ENCODE results near the gene CYBA. TPM values are rescaled to one million over a fixed set of nuclear protein-coding genes. Genes with fewer than 3 reads are reported as not detected.
A peak's percentile ranks its signal among the peaks of the same experiment; 100 is the strongest.

Gene CYBA
- polyA plus RNA-seq, 2 donors = 58.5 to 67.8 TPM

GRCh38 chr16:88634141-88634993 is 16.5 kb downstream of the CYBA start:
- WGBS, 2 donors = 6 to 21% methylated on average over 68 to 82 of the region's 82 CpGs
- Histone ChIP-seq H3K4me3 (ENCODE audit: low read depth in 1 of 2, low read length in 2 of 2) (peak overlapping the region; percentile 28 to 39), H3K9me3 (ENCODE audit: control insufficient read depth in 2 of 2, insufficient read depth in 1 of 2, low read depth in 1 of 2, low read length in 1 of 2) (no peaks in the 10 kb centered on the region), H3K27me3 (ENCODE audit: control insufficient read depth in 1 of 2, insufficient read depth in 2 of 2, low read length in 2 of 2) (peaks cover 0 to 15% of the 10 kb centered on the region in 2 donors), H3K4me1 (ENCODE audit: control insufficient read depth in 2 of 2, insufficient read depth in 2 of 2, low read length in 1 of 2) (peaks cover 0 to 12% of the 10 kb centered on the region in 2 donors), H3K27ac (ENCODE audit: low read depth in 2 of 2, low read length in 1 of 2) (peak overlapping the region in 1 of 2 donors; percentile 25), H3K36me3 (ENCODE audit: control insufficient read depth in 2 of 2, insufficient read depth in 2 of 2, low read length in 1 of 2) (peaks cover 0 to 26% of the 10 kb centered on the region in 2 donors)

GRCh38 chr16:88633684-88634140 is 17.1 kb downstream of the CYBA start:
- H3K4me3 ChIP-seq (ENCODE audit: low read depth in 1 of 2, low read length in 2 of 2) = peak overlapping the region in 1 of 2 donors; percentile 39
- H3K27me3 ChIP-seq (ENCODE audit: control insufficient read depth in 1 of 2, insufficient read depth in 2 of 2, low read length in 2 of 2) = peaks cover 0 to 9% of the 10 kb centered on the region in 2 donors
- H3K9me3 ChIP-seq (ENCODE audit: control insufficient read depth in 2 of 2, insufficient read depth in 1 of 2, low read depth in 1 of 2, low read length in 1 of 2) = no peaks in the 10 kb centered on the region
- WGBS, 2 donors = 27 to 36% methylated on average over 23 of the region's 23 CpGs
- H3K36me3 ChIP-seq (ENCODE audit: control insufficient read depth in 2 of 2, insufficient read depth in 2 of 2, low read length in 1 of 2) = peaks cover 0 to 27% of the 10 kb centered on the region in 2 donors
- H3K4me1 ChIP-seq (ENCODE audit: control insufficient read depth in 2 of 2, insufficient read depth in 2 of 2, low read length in 1 of 2) = peaks cover 0 to 6% of the 10 kb centered on the region in 2 donors
- H3K27ac ChIP-seq (ENCODE audit: low read depth in 2 of 2, low read length in 1 of 2) = no peak overlapping the region

GRCh38 chr16:88632587-88632930 is 18.3 kb downstream of the CYBA start:
- WGBS, 2 donors = 93% methylated on average over 11 of the region's 11 CpGs
- no peak overlapping the region for H3K4me3 ChIP-seq (ENCODE audit: low read depth in 1 of 2, low read length in 2 of 2)
- H3K27ac ChIP-seq (ENCODE audit: low read depth in 2 of 2, low read length in 1 of 2) = no peak overlapping the region
- H3K36me3 ChIP-seq (ENCODE audit: control insufficient read depth in 2 of 2, insufficient read depth in 2 of 2, low read length in 1 of 2) = peaks cover 0 to 38% of the 10 kb centered on the region in 2 donors
- no peaks in the 10 kb centered on the region for H3K9me3 ChIP-seq (ENCODE audit: control insufficient read depth in 2 of 2, insufficient read depth in 1 of 2, low read depth in 1 of 2, low read length in 1 of 2)
- H3K27me3 ChIP-seq (ENCODE audit: control insufficient read depth in 1 of 2, insufficient read depth in 2 of 2, low read length in 2 of 2) = peaks cover 0 to 8% of the 10 kb centered on the region in 2 donors
- peaks cover 0 to 2% of the 10 kb centered on the region in 2 donors for H3K4me1 ChIP-seq (ENCODE audit: control insufficient read depth in 2 of 2, insufficient read depth in 2 of 2, low read length in 1 of 2)

- H3K4me3 ChIP-seq (ENCODE audit: low read depth in 1 of 2, low read length in 2 of 2) = no peak overlapping the region
- WGBS, 2 donors = 89 to 91% methylated on average over 25 to 30 of the region's 30 CpGs
- H3K36me3 ChIP-seq (ENCODE audit: control insufficient read depth in 2 of 2, insufficient read depth in 2 of 2, low read length in 1 of 2) = peaks cover 0 to 43% of the 10 kb centered on the region in 2 donors
- H3K9me3 ChIP-seq (ENCODE audit: control insufficient read depth in 2 of 2, insufficient read depth in 1 of 2, low read depth in 1 of 2, low read length in 1 of 2) = no peaks in the 10 kb centered on the region
- peaks cover 0 to 2% of the 10 kb centered on the region in 2 donors for H3K4me1 ChIP-seq (ENCODE audit: control insufficient read depth in 2 of 2, insufficient read depth in 2 of 2, low read length in 1 of 2)
- peaks cover 0 to 7% of the 10 kb centered on the region in 2 donors for H3K27me3 ChIP-seq (ENCODE audit: control insufficient read depth in 1 of 2, insufficient read depth in 2 of 2, low read length in 2 of 2)
- H3K27ac ChIP-seq (ENCODE audit: low read depth in 2 of 2, low read length in 1 of 2) = no peak overlapping the region
Measured at GRCh38 chr16:88631920-88632586, 18.8 kb downstream of the CYBA start.

- 75 to 78% methylated on average over 16 of the region's 16 CpGs for WGBS, 2 donors
- Histone ChIP-seq H3K36me3 (ENCODE audit: control insufficient read depth in 2 of 2, insufficient read depth in 2 of 2, low read length in 1 of 2) (peaks cover 0 to 48% of the 10 kb centered on the region in 2 donors), H3K4me1 (ENCODE audit: control insufficient read depth in 2 of 2, insufficient read depth in 2 of 2, low read length in 1 of 2) (peaks cover 0 to 2% of the 10 kb centered on the region in 2 donors)
Measured at GRCh38 chr16:88631384-88631783, 19.5 kb downstream of the CYBA start.

GRCh38 chr16:88630941-88631340 is 19.9 kb downstream of the CYBA start:
- peaks cover 0 to 3% of the 10 kb centered on the region in 2 donors for H3K27me3 ChIP-seq (ENCODE audit: control insufficient read depth in 1 of 2, insufficient read depth in 2 of 2, low read length in 2 of 2)
- peaks cover 0 to 2% of the 10 kb centered on the region in 2 donors for H3K4me1 ChIP-seq (ENCODE audit: control insufficient read depth in 2 of 2, insufficient read depth in 2 of 2, low read length in 1 of 2)
- WGBS, 2 donors = 92 to 93% methylated on average over 23 of the region's 23 CpGs
- no peak overlapping the region for H3K4me3 ChIP-seq (ENCODE audit: low read depth in 1 of 2, low read length in 2 of 2)
- H3K36me3 ChIP-seq (ENCODE audit: control insufficient read depth in 2 of 2, insufficient read depth in 2 of 2, low read length in 1 of 2) = peaks cover 0 to 48% of the 10 kb centered on the region in 2 donors
- H3K27ac ChIP-seq (ENCODE audit: low read depth in 2 of 2, low read length in 1 of 2) = no peak overlapping the region
- no peaks in the 10 kb centered on the region for H3K9me3 ChIP-seq (ENCODE audit: control insufficient read depth in 2 of 2, insufficient read depth in 1 of 2, low read depth in 1 of 2, low read length in 1 of 2)

More at GRCh38 chr16:88631384-88631783, 19.5 kb downstream of the CYBA start:
- Histone ChIP-seq H3K27ac (ENCODE audit: low read depth in 2 of 2, low read length in 1 of 2) (no peak overlapping the region), H3K4me3 (ENCODE audit: low read depth in 1 of 2, low read length in 2 of 2) (no peak overlapping the region), H3K27me3 (ENCODE audit: control insufficient read depth in 1 of 2, insufficient read depth in 2 of 2, low read length in 2 of 2) (peaks cover 0 to 3% of the 10 kb centered on the region in 2 donors), H3K9me3 (ENCODE audit: control insufficient read depth in 2 of 2, insufficient read depth in 1 of 2, low read depth in 1 of 2, low read length in 1 of 2) (no peaks in the 10 kb centered on the region)

- WGBS, 2 donors = 89 to 95% methylated on average over 11 to 12 of the region's 12 CpGs
- no peak overlapping the region for H3K4me3 ChIP-seq (ENCODE audit: low read depth in 1 of 2, low read length in 2 of 2)
Measured at GRCh38 chr16:88630433-88630832, 20.4 kb downstream of the CYBA start.

GRCh38 chr16:88629835-88630234 is 21.0 kb downstream of the CYBA start:
- H3K36me3 ChIP-seq (ENCODE audit: control insufficient read depth in 2 of 2, insufficient read depth in 2 of 2, low read length in 1 of 2) = peaks cover 0 to 53% of the 10 kb centered on the region in 2 donors

More at GRCh38 chr16:88630433-88630832, 20.4 kb downstream of the CYBA start:
- H3K4me1 ChIP-seq (ENCODE audit: control insufficient read depth in 2 of 2, insufficient read depth in 2 of 2, low read length in 1 of 2) = peaks cover 0 to 2% of the 10 kb centered on the region in 2 donors
- no peaks in the 10 kb centered on the region for H3K9me3 ChIP-seq (ENCODE audit: control insufficient read depth in 2 of 2, insufficient read depth in 1 of 2, low read depth in 1 of 2, low read length in 1 of 2)
- no peak overlapping the region for H3K27ac ChIP-seq (ENCODE audit: low read depth in 2 of 2, low read length in 1 of 2)
- H3K36me3 ChIP-seq (ENCODE audit: control insufficient read depth in 2 of 2, insufficient read depth in 2 of 2, low read length in 1 of 2) = peaks cover 0 to 48% of the 10 kb centered on the region in 2 donors
- peaks cover 0 to 3% of the 10 kb centered on the region in 2 donors for H3K27me3 ChIP-seq (ENCODE audit: control insufficient read depth in 1 of 2, insufficient read depth in 2 of 2, low read length in 2 of 2)

GRCh38 chr16:88628512-88628974 is 22.3 kb downstream of the CYBA start:
- H3K27ac ChIP-seq (ENCODE audit: low read depth in 2 of 2, low read length in 1 of 2) = no peak overlapping the region
- H3K4me3 ChIP-seq (ENCODE audit: low read depth in 1 of 2, low read length in 2 of 2) = no peak overlapping the region
- no peaks in the 10 kb centered on the region for H3K27me3 ChIP-seq (ENCODE audit: control insufficient read depth in 1 of 2, insufficient read depth in 2 of 2, low read length in 2 of 2)
- no peaks in the 10 kb centered on the region for H3K9me3 ChIP-seq (ENCODE audit: control insufficient read depth in 2 of 2, insufficient read depth in 1 of 2, low read depth in 1 of 2, low read length in 1 of 2)
- peaks cover 3 to 66% of the 10 kb centered on the region in 2 donors for H3K36me3 ChIP-seq (ENCODE audit: control insufficient read depth in 2 of 2, insufficient read depth in 2 of 2, low read length in 1 of 2)
- no peaks in the 10 kb centered on the region for H3K4me1 ChIP-seq (ENCODE audit: control insufficient read depth in 2 of 2, insufficient read depth in 2 of 2, low read length in 1 of 2)
- 67 to 70% methylated on average over 12 of the region's 12 CpGs for WGBS, 2 donors

More at GRCh38 chr16:88629835-88630234, 21.0 kb downstream of the CYBA start:
- 83 to 85% methylated on average over 9 of the region's 9 CpGs for WGBS, 2 donors
- H3K27ac ChIP-seq (ENCODE audit: low read depth in 2 of 2, low read length in 1 of 2) = no peak overlapping the region
- H3K9me3 ChIP-seq (ENCODE audit: control insufficient read depth in 2 of 2, insufficient read depth in 1 of 2, low read depth in 1 of 2, low read length in 1 of 2) = no peaks in the 10 kb centered on the region
- peaks cover 0 to 2% of the 10 kb centered on the region in 2 donors for H3K4me1 ChIP-seq (ENCODE audit: control insufficient read depth in 2 of 2, insufficient read depth in 2 of 2, low read length in 1 of 2)
- peaks cover 0 to 3% of the 10 kb centered on the region in 2 donors for H3K27me3 ChIP-seq (ENCODE audit: control insufficient read depth in 1 of 2, insufficient read depth in 2 of 2, low read length in 2 of 2)
- no peak overlapping the region for H3K4me3 ChIP-seq (ENCODE audit: low read depth in 1 of 2, low read length in 2 of 2)

Measured in esophagus (tissue), 2 donors.